NCI-H345 (cell line): ENCODE data around the gene TNS2.
"Not testable (repeated sequence)": the region's sequence is repeated elsewhere in the genome, so short reads cannot be mapped to it uniquely, and the experiment has no call there.

Source experiments
- DNase-seq: peaks from one replicate; lab custom pipeline; 2025; lab: John Stamatoyannopoulos, UW

The TNS2 gene

DNA sequence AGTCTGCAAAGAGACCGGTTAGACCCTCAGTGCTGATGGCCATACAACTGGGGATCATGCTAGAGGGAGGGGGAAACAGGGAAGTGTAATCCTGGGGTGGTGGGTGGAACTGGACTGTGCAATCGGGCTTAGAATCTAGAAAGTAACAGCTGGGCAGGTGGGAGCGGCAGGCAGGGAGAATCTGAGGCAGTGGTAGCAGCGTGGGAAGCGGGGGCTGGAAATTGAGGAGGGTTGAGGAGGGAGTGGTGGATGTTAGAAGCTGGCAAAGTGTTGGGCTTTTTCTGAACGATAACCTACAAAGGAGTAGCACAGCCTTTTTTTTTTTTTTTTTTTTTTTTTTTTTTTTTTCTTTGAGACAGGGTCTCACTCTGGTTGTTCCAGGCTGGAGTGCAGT lies 44.5 kb downstream of the TNS2 start:
- DNase-seq: no peak

GRCh38 chr12:53094796-53095595 lies 45.1 kb downstream of the TNS2 start:
- not testable (repeated sequence) for DNase-seq

DNA sequence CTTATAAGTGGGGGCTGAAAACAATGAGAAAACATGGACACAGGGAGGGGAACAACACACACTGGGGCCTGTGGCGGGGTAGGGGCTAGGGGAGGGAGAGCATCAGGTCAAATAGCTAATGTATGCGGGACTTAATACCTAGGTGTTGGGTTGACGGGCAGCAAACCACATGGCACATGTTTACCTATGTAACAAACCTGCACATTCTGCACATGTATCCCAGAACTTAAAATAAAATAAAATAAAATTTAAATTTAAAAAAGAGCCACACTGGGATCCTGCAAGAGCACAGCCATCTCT lies 45.7 kb downstream of the TNS2 start:
- not testable (repeated sequence) for DNase-seq

- no peak for DNase-seq
Measured at GRCh38 chr12:53096089-53096741, 46.4 kb downstream of the TNS2 start.

GRCh38 chr12:53096759-53097158 lies 46.9 kb downstream of the TNS2 start:
- no peak for DNase-seq

DNA sequence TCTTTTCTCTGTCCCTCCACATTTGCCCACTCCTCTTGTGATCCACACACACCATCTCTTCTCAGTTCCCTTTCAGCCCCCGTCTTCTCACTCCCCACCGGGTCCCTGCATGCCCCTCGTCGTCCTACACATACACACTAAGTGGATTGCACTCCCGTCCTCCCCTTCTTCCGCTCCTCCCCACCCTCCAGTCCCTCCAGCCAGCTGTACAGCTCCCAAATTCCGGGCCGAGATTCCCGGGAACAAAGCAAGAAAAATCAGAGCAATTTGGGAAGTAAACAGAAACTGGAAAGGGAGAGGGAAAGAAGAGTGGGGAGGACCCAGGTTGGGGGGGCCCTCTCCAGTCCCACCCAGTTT lies 47.3 kb downstream of the TNS2 start:
- DNase-seq: peak; percentile 9

DNA sequence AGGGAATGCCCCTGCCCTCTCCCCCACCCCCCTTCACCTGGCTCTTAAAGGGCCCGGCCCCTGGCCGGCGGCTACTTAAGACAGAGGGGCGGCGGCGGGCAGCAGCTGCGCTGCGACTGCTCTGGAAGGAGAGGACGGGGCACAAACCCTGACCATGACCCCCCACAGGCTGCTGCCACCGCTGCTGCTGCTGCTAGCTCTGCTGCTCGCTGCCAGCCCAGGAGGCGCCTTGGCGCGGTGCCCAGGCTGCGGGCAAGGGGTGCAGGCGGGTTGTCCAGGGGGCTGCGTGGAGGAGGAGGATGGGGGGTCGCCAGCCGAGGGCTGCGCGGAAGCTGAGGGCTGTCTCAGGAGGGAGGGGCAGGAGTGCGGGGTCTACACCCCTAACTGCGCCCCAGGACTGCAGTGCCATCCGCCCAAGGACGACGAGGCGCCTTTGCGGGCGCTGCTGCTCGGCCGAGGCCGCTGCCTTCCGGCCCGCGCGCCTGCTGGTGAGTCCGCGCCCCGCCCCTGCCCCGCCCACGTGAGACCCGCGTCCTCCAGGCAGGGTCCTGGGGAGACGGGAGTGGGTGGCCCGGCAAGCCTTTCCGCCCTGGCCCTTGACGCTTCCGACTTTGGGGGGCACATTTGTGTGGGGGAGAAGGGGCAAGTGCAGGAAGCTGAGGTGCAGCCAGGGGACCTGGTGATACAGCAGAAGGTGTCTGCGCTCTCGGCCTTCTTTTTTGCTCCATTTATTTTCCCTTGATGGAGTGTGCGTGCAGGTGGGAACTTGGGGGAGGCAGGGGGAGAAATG lies 47.9 kb downstream of the TNS2 start, which contains the start of gene IGFBP6:
Gene IGFBP6 (plus strand): TSS at position 104 of the 790 bp plus-strand sequence. CDS start 51 bp downstream, at position 155.
- DNase-seq: peak; percentile 67

- DNase-seq: no peak
Measured at GRCh38 chr12:53098354-53098981, 48.6 kb downstream of the TNS2 start.

DNA sequence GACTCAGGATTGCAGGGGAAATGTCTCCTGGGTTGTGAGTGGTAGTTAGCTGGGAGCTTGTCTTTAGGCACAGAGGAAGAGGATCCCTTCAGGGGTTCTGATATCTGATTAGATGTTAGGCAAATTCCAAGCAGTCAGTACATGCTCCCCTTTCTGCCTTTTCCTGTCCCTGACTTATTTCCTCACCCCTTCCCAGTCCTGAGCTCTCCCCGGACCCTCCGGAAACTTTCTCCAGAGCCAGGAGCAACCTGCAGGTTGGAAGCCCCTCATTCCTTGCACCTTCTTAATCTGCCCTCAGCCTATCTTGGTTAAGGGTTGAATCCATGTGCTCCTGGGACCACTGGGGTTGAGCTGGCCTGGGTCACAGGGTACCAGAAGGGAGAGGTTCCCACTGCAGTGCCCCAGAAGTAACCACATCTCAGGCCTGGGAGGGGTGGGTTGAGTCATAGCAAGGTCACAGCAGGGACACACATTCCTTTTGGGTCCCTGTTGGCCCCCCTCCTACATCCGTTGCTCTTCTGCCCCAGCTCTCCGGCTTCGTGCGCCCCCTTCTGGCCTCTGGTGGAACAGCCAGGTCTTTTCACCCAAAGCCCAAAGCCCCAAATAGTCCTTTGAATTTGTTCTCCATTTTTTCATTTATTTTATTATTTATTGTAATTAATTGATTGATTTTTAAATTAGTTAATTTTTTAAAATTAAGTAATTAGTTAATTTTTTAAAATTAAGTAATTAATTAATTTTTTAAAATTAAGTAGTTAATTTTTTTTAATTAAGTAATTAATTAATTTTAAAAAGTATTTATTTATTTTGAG lies 49.4 kb downstream of the TNS2 start:
- DNase-seq: peak; percentile 61

GRCh38 chr12:53100466-53101151 lies 50.7 kb downstream of the TNS2 start:
- DNase-seq: no peak

DNA sequence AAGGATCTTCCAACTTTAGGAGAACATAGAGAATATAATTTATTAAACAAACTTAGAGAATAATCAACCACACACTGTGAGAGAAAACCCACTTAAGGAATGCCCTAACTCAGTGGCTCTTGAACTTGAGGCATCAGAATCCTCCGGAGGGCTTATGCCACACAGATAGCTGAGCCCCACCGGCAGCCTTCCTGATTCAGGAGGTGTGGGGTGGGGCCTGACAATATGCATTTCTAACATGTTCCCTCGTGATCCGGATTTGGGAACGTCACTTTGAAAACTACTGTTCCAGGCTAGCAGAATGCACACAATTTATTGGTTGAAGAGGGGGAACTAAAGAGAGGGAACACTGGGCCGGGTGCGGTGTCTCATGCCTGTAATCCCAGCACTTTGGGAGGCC lies 51.4 kb downstream of the TNS2 start:
- no peak for DNase-seq

DNA sequence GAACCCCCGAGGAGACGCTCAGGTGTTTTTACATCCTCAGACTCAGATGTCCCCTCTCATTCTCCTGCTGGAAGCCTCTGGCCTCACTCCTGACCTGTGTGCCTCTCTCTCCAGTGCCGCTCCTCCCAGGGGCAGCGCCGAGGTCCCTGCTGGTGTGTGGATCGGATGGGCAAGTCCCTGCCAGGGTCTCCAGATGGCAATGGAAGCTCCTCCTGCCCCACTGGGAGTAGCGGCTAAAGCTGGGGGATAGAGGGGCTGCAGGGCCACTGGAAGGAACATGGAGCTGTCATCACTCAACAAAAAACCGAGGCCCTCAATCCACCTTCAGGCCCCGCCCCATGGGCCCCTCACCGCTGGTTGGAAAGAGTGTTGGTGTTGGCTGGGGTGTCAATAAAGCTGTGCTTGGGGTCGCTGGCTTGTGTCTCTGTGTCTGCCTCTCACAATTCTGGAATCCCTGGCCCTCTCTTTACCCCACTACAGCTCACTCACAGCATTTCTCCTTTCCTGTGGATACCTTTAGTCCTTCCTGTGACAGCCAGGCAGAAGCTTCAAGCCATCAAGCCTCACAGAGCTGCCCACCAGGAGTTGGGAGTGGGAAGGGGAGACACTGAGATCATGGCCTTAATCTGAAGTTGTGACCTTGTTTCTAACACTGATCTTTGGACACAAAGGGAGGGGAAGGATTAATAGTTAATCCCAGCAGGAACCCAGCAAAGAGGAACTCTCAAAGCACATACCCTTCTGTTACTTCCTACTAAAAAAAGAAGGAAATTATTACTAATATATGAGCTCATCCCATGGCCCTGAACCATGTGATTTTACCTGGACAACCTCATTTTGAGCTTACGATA lies 52.3 kb downstream of the TNS2 start:
- no peak for DNase-seq

DNA sequence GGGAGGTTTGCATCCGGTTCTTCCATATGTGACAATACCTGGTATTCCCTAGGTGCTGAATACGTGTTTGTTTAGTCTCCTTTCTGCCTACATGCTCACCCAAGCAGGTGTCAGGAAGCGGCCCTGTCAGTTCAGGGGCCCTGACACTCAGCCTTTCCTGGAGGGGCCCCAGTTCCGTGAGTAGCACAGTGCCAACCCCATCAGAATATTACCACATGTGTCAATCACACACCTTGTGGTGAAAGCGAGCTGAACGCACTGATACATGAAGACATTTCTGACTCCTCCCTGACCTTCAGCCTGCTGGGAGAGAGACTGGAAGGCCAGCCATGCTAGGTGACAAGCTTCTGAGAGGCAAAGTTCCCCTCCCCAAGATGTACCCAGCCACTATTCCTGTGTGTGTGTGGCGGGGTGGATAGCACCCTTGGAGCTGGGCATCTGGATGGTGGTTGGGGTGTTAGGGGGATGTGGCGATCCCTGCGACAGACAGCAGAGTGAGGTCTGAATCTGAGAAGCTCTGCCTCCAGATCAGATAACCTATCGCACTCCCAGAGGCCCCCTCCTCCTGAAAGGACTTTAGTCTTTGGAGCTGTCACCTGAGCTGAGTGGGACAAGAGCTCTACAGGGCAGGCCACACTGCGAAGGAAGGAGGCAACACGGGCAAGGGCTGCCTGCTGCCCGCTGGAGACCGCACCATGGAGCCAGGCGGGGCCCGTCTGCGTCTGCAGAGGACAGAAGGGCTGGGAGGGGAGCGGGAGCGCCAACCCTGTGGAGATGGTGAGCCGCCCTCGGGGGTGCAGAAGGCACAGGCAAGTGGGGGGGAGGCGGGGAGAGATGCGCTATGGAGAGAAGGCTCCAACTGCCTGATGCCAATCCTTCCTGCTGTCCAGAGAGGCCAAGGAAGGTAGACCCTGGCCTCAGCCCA lies 53.3 kb downstream of the TNS2 start, which contains the start of gene SOAT2:
Gene SOAT2 (plus strand): TSS at position 604 of the 925 bp plus-strand sequence. CDS start 92 bp downstream, at position 696.
- DNase-seq: no peak

GRCh38 chr12:53103860-53104305 lies 54.0 kb downstream of the TNS2 start:
- no peak for DNase-seq

DNA sequence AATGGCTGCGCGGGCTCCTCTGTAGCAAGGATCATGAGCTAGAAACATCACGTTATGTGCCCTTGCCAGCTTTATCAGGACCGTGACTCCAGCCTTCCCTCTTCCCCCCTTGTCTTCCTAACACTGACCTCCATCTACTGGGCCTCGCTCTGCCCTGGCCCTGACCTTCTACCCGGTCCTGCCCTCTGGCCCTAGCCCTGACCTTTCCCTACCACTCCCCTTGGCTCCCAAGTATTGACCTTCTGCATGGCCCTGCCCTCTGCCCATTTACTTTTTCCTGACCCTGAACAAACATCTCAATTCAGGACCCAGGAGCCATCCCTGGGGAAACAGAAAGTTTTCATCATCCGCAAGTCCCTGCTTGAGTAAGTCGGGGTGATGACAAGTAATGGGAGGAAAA lies 55.4 kb downstream of the TNS2 start:
- DNase-seq: no peak

GRCh38 chr12:53105712-53106439 lies 56.0 kb downstream of the TNS2 start:
- DNase-seq: no peak

GRCh38 chr12:53107122-53107521 lies 57.3 kb downstream of the TNS2 start:
- DNase-seq: no peak

DNA sequence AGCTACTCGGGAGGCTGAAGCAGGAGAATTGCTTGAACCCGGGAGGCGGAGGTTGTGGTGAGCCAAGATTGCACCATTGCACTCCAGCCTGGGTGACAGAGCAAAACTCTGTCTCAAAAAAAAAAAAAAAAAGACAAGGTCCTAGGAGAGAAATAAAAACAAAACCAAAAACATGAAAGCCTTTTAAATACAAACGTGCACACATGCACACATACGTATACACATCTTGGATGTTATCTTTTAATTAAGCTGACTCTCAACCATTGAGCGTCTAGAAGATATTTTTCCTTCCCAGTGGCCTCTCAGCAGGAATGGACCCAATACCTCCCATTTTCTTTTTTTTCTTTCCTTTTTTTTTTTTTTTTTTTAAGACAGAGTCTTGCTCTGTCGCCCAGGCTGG lies 62.6 kb downstream of the TNS2 start:
- DNase-seq: not testable (repeated sequence)
